ENCODE data around the gene MYH8.

MYH8 gene

GRCh38 chr17:10421900-10422542, at the start of gene MYH8:
Gene MYH8 (minus strand): TSS chr17:10421950. CDS start chr17:10420227, 1,723 bp downstream.
- no peak for DNase-seq

- no peak for DNase-seq
Observed at GRCh38 chr17:10469459-10469858, 47.7 kb upstream of the MYH8 start, which contains the start of gene MYH4. Gene MYH4 (minus strand): TSS chr17:10469559. CDS start chr17:10466745, 2,814 bp downstream.

GRCh38 chr17:10463402-10463801, 41.7 kb upstream of the MYH8 start:
- no peak for DNase-seq

GRCh38 chr17:10460062-10460461, 38.3 kb upstream of the MYH8 start:
- no peak for DNase-seq

- DNase-seq, result no peak
Observed at GRCh38 chr17:10458701-10459100, 37.0 kb upstream of the MYH8 start.

GRCh38 chr17:10457952-10458351, 36.2 kb upstream of the MYH8 start:
- no peak for DNase-seq

- no peak for DNase-seq
Observed at GRCh38 chr17:10447026-10447931, 25.5 kb upstream of the MYH8 start.

- no peak for DNase-seq
Observed at GRCh38 chr17:10439816-10440215, 18.1 kb upstream of the MYH8 start.

- DNase-seq, result no peak
Observed at GRCh38 chr17:10435096-10435495, 13.3 kb upstream of the MYH8 start.

- DNase-seq, result no peak
Observed at GRCh38 chr17:10429421-10430045, 7.8 kb upstream of the MYH8 start.

- no peak for DNase-seq
Observed at GRCh38 chr17:10428781-10429180, 7.0 kb upstream of the MYH8 start.

- no peak for DNase-seq
Observed at GRCh38 chr17:10421211-10421610, 539 bp downstream of the MYH8 start.

GRCh38 chr17:10420811-10421210, 939 bp downstream of the MYH8 start:
- no peak for DNase-seq

- DNase-seq, result no peak
Observed at GRCh38 chr17:10417431-10417830, 4.3 kb downstream of the MYH8 start.

- DNase-seq, result no peak
Observed at GRCh38 chr17:10415161-10415560, 6.6 kb downstream of the MYH8 start.

GRCh38 chr17:10403589-10403988, 18.2 kb downstream of the MYH8 start:
- DNase-seq, result no peak

GRCh38 chr17:10398352-10398751, 23.4 kb downstream of the MYH8 start:
- DNase-seq, result no peak

GRCh38 chr17:10396524-10397163, 25.1 kb downstream of the MYH8 start:
- no peak for DNase-seq

GRCh38 chr17:10394201-10394887, 27.4 kb downstream of the MYH8 start:
- DNase-seq, result no peak

GRCh38 chr17:10392880-10393279, 28.9 kb downstream of the MYH8 start:
- DNase-seq, result no peak

- no peak for DNase-seq
Observed at GRCh38 chr17:10385871-10386270, 35.9 kb downstream of the MYH8 start.

- no peak for DNase-seq
Observed at GRCh38 chr17:10384175-10384574, 37.6 kb downstream of the MYH8 start.

All from Kasumi-1 (cell line).